Type B pancreatic cell (in vitro differentiated cells): Measurements from ENCODE around the gene C2orf81. TPM values are rescaled to one million over a fixed set of nuclear protein-coding genes. Genes with fewer than 3 reads are reported as not detected.

Source experiments
- DNase-seq: peaks from one replicate; pipeline ENCODE4 v3.0.0; 2021; ENCODE audit warnings: mixed read lengths; ENCODE audit not compliant: unreplicated experiment; ENCODE audit errors: extremely low spot score
- H3K27ac Mint-ChIP-seq: 2 replicates; pipeline ENCODE4 v1.8.0; 2021; ENCODE audit warnings: mild to moderate bottlenecking, mixed read lengths
- H3K27me3 Mint-ChIP-seq: 2 replicates; pipeline ENCODE4 v1.8.0; 2021; ENCODE audit warnings: mixed read lengths
- H3K36me3 Mint-ChIP-seq: 2 replicates; pipeline ENCODE4 v1.8.0; 2021; ENCODE audit warnings: mixed read lengths
- H3K4me1 Mint-ChIP-seq: one replicate; pipeline ENCODE4 v1.8.0; 2021; ENCODE audit warnings: mixed read lengths; ENCODE audit not compliant: unreplicated experiment
- H3K4me3 Mint-ChIP-seq: 2 replicates; pipeline ENCODE4 v1.8.0; 2021; ENCODE audit warnings: mild to moderate bottlenecking, mixed read lengths
- H3K9me3 Mint-ChIP-seq: 2 replicates; pipeline ENCODE4 v1.8.0; 2021; ENCODE audit warnings: mixed read lengths
- CTCF ChIP-seq: fragments of 200-600 bp; sonication (generic); conservative IDR thresholded peaks from 2 replicates; pipeline ENCODE4 v1.5.0; 2021; ENCODE audit warnings: antibody characterized with exemption, mild to moderate bottlenecking
- total RNA-seq: library from RNA; stranded (reverse); gene quantifications from 2 replicates; pipeline ENCODE4 v1.2.1, GENCODE V29; 2021; ENCODE audit warnings: low replicate concordance

The C2orf81 gene
- total RNA-seq, 1 donor from 2014 or later = 10.4 TPM

GRCh38 chr2:74420006-74420405, 1.4 kb downstream of the C2orf81 start:
- Mint-ChIP-seq H3K27me3 (peaks cover 2% of the 10 kb centered on the region), H3K4me3 (peak overlapping the region; percentile 51), H3K27ac (no peak overlapping the region), H3K4me1 (peaks cover 9% of the 10 kb centered on the region), H3K9me3 (no peaks in the 10 kb centered on the region), H3K36me3 (no peaks in the 10 kb centered on the region)
- DNase-seq = no peak
- no peak for TF ChIP-seq CTCF

- peaks cover 9% of the 10 kb centered on the region for H3K4me1 Mint-ChIP-seq
- TF ChIP-seq CTCF = no peak
- H3K4me3 Mint-ChIP-seq = no peak overlapping the region
- no peaks in the 10 kb centered on the region for H3K36me3 Mint-ChIP-seq
- H3K9me3 Mint-ChIP-seq = no peaks in the 10 kb centered on the region
- no peak for DNase-seq
- no peak overlapping the region for H3K27ac Mint-ChIP-seq
- peaks cover 2% of the 10 kb centered on the region for H3K27me3 Mint-ChIP-seq
Observed at GRCh38 chr2:74419345-74419744, 2.1 kb downstream of the C2orf81 start.

DNA sequence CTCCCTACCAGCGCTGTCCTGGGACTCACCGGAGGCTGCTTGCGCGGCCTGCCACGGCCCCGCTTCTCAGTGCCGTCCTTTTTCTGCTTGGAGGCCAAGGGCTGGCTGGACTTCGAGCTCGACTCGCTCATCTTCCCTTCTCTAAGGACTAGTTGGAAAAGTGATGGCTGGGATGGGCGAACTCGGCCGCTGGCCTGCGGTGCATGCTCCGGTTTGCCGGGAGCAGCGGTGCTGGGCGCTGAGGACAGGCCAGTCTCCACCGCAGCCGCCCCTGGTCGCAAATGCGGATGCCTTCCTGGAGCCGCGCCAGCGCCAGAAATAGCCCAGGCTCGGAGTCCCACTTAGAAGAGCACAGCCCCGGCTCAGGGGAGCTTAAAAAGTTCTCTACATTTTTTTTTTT, 3.1 kb downstream of the C2orf81 start:
- Mint-ChIP-seq H3K4me3 (no peak overlapping the region), H3K9me3 (no peaks in the 10 kb centered on the region), H3K27me3 (peaks cover 2% of the 10 kb centered on the region), H3K36me3 (no peaks in the 10 kb centered on the region), H3K4me1 (peaks cover 13% of the 10 kb centered on the region), H3K27ac (no peak overlapping the region)
- DNase-seq = no peak
- no peak for TF ChIP-seq CTCF

GRCh38 chr2:74417763-74418162, 3.7 kb downstream of the C2orf81 start:
- no peak for TF ChIP-seq CTCF
- H3K27me3 Mint-ChIP-seq = peaks cover 2% of the 10 kb centered on the region
- peaks cover 12% of the 10 kb centered on the region for H3K4me1 Mint-ChIP-seq
- H3K9me3 Mint-ChIP-seq = no peaks in the 10 kb centered on the region
- no peak overlapping the region for H3K4me3 Mint-ChIP-seq
- no peak overlapping the region for H3K27ac Mint-ChIP-seq
- no peaks in the 10 kb centered on the region for H3K36me3 Mint-ChIP-seq
- DNase-seq = no peak

DNA sequence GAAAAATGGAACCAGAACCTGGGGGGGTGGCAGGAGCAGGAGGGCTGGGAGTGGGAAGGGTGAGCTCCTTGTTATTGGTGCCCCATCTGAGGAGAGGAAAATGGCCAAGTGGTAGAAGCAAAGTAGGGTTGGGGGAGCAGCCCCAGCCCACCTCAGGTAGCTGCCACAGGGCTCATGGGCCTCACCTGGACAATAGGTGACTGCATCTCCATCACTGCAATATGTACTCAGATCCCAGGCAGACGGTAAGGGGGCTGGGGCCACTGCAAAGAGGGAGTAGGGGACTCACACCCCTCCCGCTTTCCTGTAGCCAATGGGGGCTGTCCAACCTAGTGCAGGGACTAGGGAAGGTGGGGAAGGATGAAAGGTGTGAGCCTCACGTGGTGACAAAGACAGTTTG, 4.2 kb downstream of the C2orf81 start:
- peaks cover 2% of the 10 kb centered on the region for H3K27me3 Mint-ChIP-seq
- H3K4me1 Mint-ChIP-seq = peaks cover 10% of the 10 kb centered on the region
- no peaks in the 10 kb centered on the region for H3K9me3 Mint-ChIP-seq
- no peak overlapping the region for H3K4me3 Mint-ChIP-seq
- no peaks in the 10 kb centered on the region for H3K36me3 Mint-ChIP-seq
- no peak overlapping the region for H3K27ac Mint-ChIP-seq
- DNase-seq = no peak
- no peak for TF ChIP-seq CTCF

- Mint-ChIP-seq H3K4me1 (peaks cover 10% of the 10 kb centered on the region), H3K36me3 (no peaks in the 10 kb centered on the region), H3K9me3 (no peaks in the 10 kb centered on the region), H3K27me3 (peaks cover 2% of the 10 kb centered on the region), H3K27ac (no peak overlapping the region), H3K4me3 (no peak overlapping the region)
- TF ChIP-seq CTCF = no peak
- DNase-seq = no peak
Observed at GRCh38 chr2:74416778-74417177, 4.6 kb downstream of the C2orf81 start.
